Hepatocyte (in vitro differentiated cells): Measurements from ENCODE around the gene ANKRD10. TPM values are rescaled to one million over a fixed set of nuclear protein-coding genes. Genes with fewer than 3 reads are reported as not detected.
A peak's percentile ranks its signal among the peaks of the same experiment; 100 is the strongest.

Experiments
- DNase-seq: peaks from one replicate; pipeline ENCODE4 v3.0.0-alpha.2; 2016; ENCODE audit warnings: low spot score
- H2AFZ ChIP-seq: fragments of 200-600 bp; sonication (generic); 2 replicates; pipeline ENCODE4 v1.6.0; 2016; ENCODE audit warnings: antibody characterized with exemption, mild to moderate bottlenecking
- H3K27ac ChIP-seq: fragments of 200-600 bp; sonication (generic); 2 replicates; pipeline ENCODE4 v1.5.1; 2016; ENCODE audit warnings: mild to moderate bottlenecking
- H3K27me3 ChIP-seq: fragments of 200-600 bp; sonication (generic); 2 replicates; pipeline ENCODE4 v1.6.1; 2016
- H3K36me3 ChIP-seq: fragments of 200-600 bp; sonication (generic); replicated peaks from 2 replicates; pipeline ENCODE4 v1.5.1; 2016; ENCODE audit warnings: low read depth; ENCODE audit not compliant: insufficient read depth
- H3K4me1 ChIP-seq: fragments of 200-600 bp; sonication (generic); 2 replicates; pipeline ENCODE4 v1.5.1; 2016; ENCODE audit warnings: mild to moderate bottlenecking, moderate library complexity; ENCODE audit not compliant: insufficient read depth
- H3K4me2 ChIP-seq: fragments of 200-600 bp; sonication (generic); 2 replicates; pipeline ENCODE4 v1.6.0; 2016
- H3K4me3 ChIP-seq: fragments of 200-600 bp; sonication (generic); 2 replicates; pipeline ENCODE4 v1.5.1; 2016; ENCODE audit warnings: mild to moderate bottlenecking
- H3K79me2 ChIP-seq: fragments of 200-600 bp; sonication (generic); 2 replicates; pipeline ENCODE4 v1.6.0; 2017; ENCODE audit warnings: mild to moderate bottlenecking
- H3K9me2 ChIP-seq: fragments of 200-600 bp; sonication (generic); replicated peaks from 2 replicates; pipeline ENCODE4 v1.6.0; 2017; ENCODE audit warnings: mild to moderate bottlenecking; ENCODE audit not compliant: insufficient read depth
- H3K9me3 ChIP-seq: fragments of 200-600 bp; sonication (generic); 2 replicates; pipeline ENCODE4 v1.5.1; 2016; ENCODE audit warnings: low read depth, mild to moderate bottlenecking
- H4K20me1 ChIP-seq: fragments of 200-600 bp; sonication (generic); 2 replicates; pipeline ENCODE4 v1.6.0; 2016; ENCODE audit warnings: mild to moderate bottlenecking; ENCODE audit not compliant: insufficient read depth, poor library complexity, severe bottlenecking
- EZH2 ChIP-seq: fragments of 200-600 bp; sonication (generic); IDR thresholded peaks from 2 replicates; pipeline ENCODE4 v1.6.1; 2016; ENCODE audit warnings: antibody characterized with exemption, mild to moderate bottlenecking, borderline replicate concordance
- EZH2phosphoT487 ChIP-seq: fragments of 200-600 bp; sonication (generic); IDR thresholded peaks from one replicate; pipeline ENCODE4 v1.6.1; 2018; ENCODE audit warnings: antibody characterized with exemption, mild to moderate bottlenecking, low read depth, moderate library complexity; ENCODE audit not compliant: unreplicated experiment, severe bottlenecking
- WGBS: methylation state at CpG from one replicate; pipeline ENCODE4 v1.1.6; 2016; ENCODE audit warnings: low lambda C conversion rate; ENCODE audit errors: missing lambda C conversion rate; 5-methylcytosine and 5-hydroxymethylcytosine counted together
- polyA plus RNA-seq: library from polyadenylated mRNA; unstranded; fragments of >200 nt; fragmentation: Nextera tagmentation; extraction: Ambion mirVana; gene quantifications from 2 replicates; pipeline ENCODE4 v1.2.1, GENCODE V29; 2016
- total RNA-seq: library from RNA; depleted of rRNA; stranded (reverse); fragments of >200 nt; gene quantifications from 2 replicates; pipeline ENCODE4 v1.2.3, GENCODE V29; 2014
- TF ChIP-seq, protein P1 (sequence below): fragments of 200-600 bp; sonication (generic); IDR thresholded peaks from 2 replicates; pipeline ENCODE4 v1.5.1; 2016; ENCODE audit warnings: antibody characterized with exemption, mild to moderate bottlenecking; ENCODE audit not compliant: poor library complexity

ANKRD10 gene
- total and polyA plus RNA-seq, 2 experiments from 2014 or later, result 104 to 143 TPM

GRCh38 chr13:110856942-110857835 is 57.7 kb downstream of the ANKRD10 start:
- no peak for TF ChIP-seq EZH2phosphoT487
- no peaks in the 10 kb centered on the region for H3K79me2 ChIP-seq
- 98% methylated on average over 3 of the region's 3 CpGs for WGBS

GRCh38 chr13:110855363-110855762 is 59.5 kb downstream of the ANKRD10 start:
- Histone ChIP-seq H3K79me2 (no peaks in the 10 kb centered on the region), H3K9me3 (no peaks in the 10 kb centered on the region), H3K27ac (no peak overlapping the region), H4K20me1 (no peaks in the 10 kb centered on the region), H3K4me3 (no peak overlapping the region), H3K27me3 (no peaks in the 10 kb centered on the region), H3K9me2 (no peaks in the 10 kb centered on the region), H3K36me3 (no peaks in the 10 kb centered on the region), H2AFZ (no peak overlapping the region), H3K4me1 (no peaks in the 10 kb centered on the region), H3K4me2 (no peak overlapping the region)
- DNase-seq, result no peak
- no peak for TF ChIP-seq EZH2phosphoT487
- WGBS, result 90% methylated on average over 6 of the region's 6 CpGs

More at GRCh38 chr13:110856942-110857835, 57.7 kb downstream of the ANKRD10 start:
- H4K20me1 ChIP-seq, result no peaks in the 10 kb centered on the region
- H3K9me3 ChIP-seq, result no peaks in the 10 kb centered on the region
- no peak overlapping the region for H3K27ac ChIP-seq
- H3K4me1 ChIP-seq, result no peaks in the 10 kb centered on the region
- no peaks in the 10 kb centered on the region for H3K36me3 ChIP-seq
- no peaks in the 10 kb centered on the region for H3K27me3 ChIP-seq
- no peaks in the 10 kb centered on the region for H3K9me2 ChIP-seq
- no peak for DNase-seq
- no peak overlapping the region for H2AFZ ChIP-seq
- H3K4me2 ChIP-seq, result no peak overlapping the region
- no peak overlapping the region for H3K4me3 ChIP-seq

- Histone ChIP-seq H3K4me1 (no peaks in the 10 kb centered on the region), H3K9me3 (no peaks in the 10 kb centered on the region), H3K79me2 (no peaks in the 10 kb centered on the region), H3K9me2 (no peaks in the 10 kb centered on the region), H3K27me3 (no peaks in the 10 kb centered on the region), H2AFZ (no peak overlapping the region), H3K36me3 (no peaks in the 10 kb centered on the region), H3K4me2 (no peak overlapping the region), H4K20me1 (no peaks in the 10 kb centered on the region), H3K27ac (no peak overlapping the region), H3K4me3 (no peak overlapping the region)
- 96% methylated on average over 7 of the region's 7 CpGs for WGBS
- DNase-seq, result no peak
- TF ChIP-seq, protein P1, sequence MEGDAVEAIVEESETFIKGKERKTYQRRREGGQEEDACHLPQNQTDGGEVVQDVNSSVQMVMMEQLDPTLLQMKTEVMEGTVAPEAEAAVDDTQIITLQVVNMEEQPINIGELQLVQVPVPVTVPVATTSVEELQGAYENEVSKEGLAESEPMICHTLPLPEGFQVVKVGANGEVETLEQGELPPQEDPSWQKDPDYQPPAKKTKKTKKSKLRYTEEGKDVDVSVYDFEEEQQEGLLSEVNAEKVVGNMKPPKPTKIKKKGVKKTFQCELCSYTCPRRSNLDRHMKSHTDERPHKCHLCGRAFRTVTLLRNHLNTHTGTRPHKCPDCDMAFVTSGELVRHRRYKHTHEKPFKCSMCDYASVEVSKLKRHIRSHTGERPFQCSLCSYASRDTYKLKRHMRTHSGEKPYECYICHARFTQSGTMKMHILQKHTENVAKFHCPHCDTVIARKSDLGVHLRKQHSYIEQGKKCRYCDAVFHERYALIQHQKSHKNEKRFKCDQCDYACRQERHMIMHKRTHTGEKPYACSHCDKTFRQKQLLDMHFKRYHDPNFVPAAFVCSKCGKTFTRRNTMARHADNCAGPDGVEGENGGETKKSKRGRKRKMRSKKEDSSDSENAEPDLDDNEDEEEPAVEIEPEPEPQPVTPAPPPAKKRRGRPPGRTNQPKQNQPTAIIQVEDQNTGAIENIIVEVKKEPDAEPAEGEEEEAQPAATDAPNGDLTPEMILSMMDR, result no peak
- TF ChIP-seq EZH2phosphoT487 (no peak), EZH2 (no peak)
Measured at GRCh38 chr13:110854866-110855265, 60.0 kb downstream of the ANKRD10 start.

- DNase-seq, result peak; percentile 55
- H3K4me2 ChIP-seq, result no peak overlapping the region
- WGBS, result 77% methylated on average over 20 of the region's 20 CpGs
Measured at GRCh38 chr13:110853235-110853721, 61.6 kb downstream of the ANKRD10 start.

More at GRCh38 chr13:110853235-110853721, 61.6 kb downstream of the ANKRD10 start:
- Histone ChIP-seq H3K79me2 (no peaks in the 10 kb centered on the region), H3K4me1 (no peaks in the 10 kb centered on the region), H3K4me3 (no peak overlapping the region), H3K36me3 (no peaks in the 10 kb centered on the region), H3K9me3 (no peaks in the 10 kb centered on the region), H2AFZ (no peak overlapping the region), H3K27ac (peak overlapping the region; percentile 47), H3K9me2 (no peaks in the 10 kb centered on the region), H4K20me1 (no peaks in the 10 kb centered on the region), H3K27me3 (no peaks in the 10 kb centered on the region)
- TF ChIP-seq, protein P1, result no peak
- TF ChIP-seq EZH2, result no peak
- TF ChIP-seq EZH2phosphoT487, result no peak
